ENCODE data around the gene ITGA6. TPM values are rescaled to one million over a fixed set of nuclear protein-coding genes. Genes with fewer than 3 reads are reported as not detected.

The ITGA6 gene
- total RNA-seq, 1 donor from 2014 or later: 293 TPM

GRCh38 chr2:172415865-172416183, 11.6 kb upstream of the ITGA6 start:
- no peak for DNase-seq (ENCODE audit: low read depth, low spot score)

GRCh38 chr2:172416447-172417058, 10.8 kb upstream of the ITGA6 start:
- no peak for DNase-seq (ENCODE audit: low read depth, low spot score)

DNA sequence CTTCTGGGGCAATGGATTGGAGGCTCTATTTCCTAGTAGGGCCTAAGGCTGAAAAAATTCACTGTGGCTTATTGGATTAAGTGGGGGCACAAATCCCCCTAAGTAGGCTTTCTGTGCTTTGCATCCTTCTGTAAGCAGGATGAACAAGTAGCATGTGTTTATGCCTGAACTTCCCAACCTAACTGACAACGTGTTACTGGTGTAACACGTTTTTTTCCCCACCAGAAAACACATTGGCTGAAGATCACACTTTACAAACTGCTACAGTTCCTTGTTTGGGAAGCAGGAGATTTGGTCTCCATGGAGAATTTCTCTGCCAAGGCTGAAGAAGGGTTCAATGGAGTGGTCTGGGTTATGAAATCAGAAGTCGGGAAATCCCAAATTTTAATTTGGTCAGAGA, 7.2 kb upstream of the ITGA6 start:
- DNase-seq (ENCODE audit: low read depth, low spot score): no peak

- DNase-seq (ENCODE audit: low read depth, low spot score): no peak
Observed at GRCh38 chr2:172423160-172423559, 4.2 kb upstream of the ITGA6 start.

GRCh38 chr2:172425336-172425735, 2.0 kb upstream of the ITGA6 start:
- no peak for DNase-seq (ENCODE audit: low read depth, low spot score)

DNA sequence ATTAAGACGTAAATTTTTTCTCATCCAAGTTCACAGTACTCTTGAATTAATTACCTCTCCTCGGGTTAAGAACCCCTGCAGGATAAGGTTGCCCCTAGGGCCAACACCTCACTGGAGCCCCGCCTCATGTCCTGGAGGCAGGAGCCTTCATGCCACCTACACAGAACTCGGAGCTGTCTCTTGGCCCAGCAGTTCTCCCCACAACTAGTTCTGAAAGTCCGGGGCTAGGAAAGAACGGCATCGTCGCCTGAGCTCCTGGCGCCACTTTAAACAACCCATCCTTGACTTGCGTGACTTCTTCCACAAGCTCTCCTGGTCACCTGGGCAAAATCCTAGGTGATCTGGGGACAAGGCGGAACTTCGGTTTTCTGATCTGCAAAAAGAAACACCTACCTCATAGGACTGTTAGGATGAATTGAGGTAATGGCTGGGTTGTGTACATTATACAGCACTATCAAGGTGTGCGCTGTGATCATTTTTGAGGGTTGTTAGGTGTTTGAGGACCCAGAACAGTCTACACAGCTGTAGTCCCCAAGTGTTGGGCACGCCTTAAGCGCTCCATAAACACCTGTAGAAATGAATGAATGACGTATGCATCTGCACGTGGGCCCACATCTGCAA, 641 bp upstream of the ITGA6 start:
- DNase-seq (ENCODE audit: low read depth, low spot score): no peak

DNA sequence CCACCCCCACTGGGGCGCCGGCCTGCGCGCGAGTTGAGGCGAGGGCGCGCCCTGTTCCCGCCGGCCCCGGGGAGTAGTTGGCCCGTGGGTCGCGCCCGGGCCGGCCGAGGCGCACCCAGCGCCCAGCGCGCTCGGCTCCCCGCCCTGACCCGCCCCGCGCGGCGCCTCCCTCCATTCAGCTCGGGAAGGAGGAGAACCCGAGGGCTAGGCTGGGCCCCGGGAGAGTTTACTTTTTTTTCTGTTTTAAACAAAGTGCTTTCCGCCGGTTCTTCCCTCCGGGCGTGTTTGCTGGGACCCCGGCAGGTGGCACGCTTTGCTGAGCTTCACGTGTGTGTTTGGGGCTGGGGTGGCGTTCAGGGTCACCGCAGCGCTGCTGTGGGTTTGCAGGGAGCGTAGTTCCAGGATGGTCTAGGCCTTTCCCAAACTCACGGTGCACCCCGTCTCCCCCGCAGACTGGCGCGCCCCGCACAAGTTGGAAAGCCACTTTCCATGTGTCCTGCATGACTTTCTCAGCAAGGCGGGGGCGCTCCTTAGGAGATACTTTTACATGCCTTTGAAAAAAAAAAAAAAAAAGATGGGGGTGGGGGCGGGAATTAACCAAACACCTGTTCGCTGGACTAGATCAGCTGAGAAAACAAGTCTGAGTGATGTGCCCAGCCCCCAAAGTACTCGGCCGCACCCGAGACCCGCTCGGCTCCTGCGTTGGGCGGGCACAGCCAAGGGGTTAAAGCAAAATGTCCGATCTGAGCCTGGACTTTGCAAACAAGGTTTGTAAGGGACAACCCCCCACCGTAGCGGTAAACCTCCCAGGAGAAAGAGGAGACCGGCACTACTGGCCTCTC, 825 bp downstream of the ITGA6 start:
- no peak for DNase-seq (ENCODE audit: low read depth, low spot score)

DNA sequence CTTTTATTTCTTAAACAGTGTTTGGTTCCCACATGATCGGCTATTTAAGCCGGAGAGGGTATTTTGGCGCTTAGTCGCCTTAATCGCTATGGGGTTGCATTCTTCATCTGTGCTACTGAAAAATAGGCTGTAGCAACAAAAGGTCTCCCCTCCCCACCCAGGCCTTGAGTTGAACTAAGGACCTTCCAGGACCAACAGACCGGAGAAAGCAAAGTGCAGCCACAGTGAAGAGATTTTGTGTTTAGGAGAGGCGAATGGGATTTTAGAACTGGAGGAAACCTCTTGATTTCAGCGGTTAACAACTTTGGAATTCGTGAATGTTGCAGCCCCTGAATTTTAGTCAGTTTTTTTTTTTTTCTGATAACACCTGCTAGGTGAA, 1.4 kb downstream of the ITGA6 start:
- no peak for DNase-seq (ENCODE audit: low read depth, low spot score)

GRCh38 chr2:172429301-172429968, 2.0 kb downstream of the ITGA6 start:
- DNase-seq (ENCODE audit: low read depth, low spot score): no peak

DNA sequence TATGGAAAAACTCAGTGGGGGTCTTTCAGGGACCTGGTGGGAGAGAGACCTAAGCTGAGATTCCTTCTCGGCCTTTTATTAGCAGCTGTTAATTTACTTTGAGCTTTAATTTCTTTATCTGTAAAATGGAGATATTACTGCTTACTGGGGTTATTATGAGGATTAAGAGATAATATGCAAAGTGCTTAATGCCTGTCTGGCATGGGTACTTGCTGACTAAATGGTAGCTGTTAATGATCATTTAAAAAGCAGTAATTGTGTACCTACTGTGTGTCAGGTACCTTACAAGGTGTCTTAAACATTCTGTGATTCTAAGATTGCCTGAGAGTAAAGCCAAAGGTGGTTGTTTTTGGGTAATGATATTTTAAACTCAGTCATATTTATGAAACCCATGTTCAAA, 2.6 kb downstream of the ITGA6 start:
- DNase-seq (ENCODE audit: low read depth, low spot score): no peak

- DNase-seq (ENCODE audit: low read depth, low spot score): no peak
Observed at GRCh38 chr2:172430678-172431077, 3.3 kb downstream of the ITGA6 start.

DNA sequence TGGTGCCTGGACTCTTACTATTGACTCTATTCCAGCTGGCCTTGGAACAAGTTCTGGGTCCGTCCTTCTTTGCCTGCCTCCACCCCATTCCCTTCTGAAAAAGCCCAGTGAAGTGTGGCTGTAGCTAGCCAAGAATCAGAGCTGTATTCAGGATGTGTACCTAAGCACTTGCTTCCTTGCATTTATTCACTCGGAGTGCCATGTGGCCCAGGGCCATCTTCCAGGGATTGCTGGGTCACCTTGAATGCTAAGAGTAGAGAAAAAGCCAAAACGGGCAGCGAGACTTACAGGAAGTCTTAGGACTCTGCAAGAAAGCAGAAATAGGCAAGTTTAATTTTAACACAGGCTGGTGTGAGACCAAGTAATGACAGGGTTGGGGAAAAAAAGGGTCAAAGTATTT, 4.1 kb downstream of the ITGA6 start:
- no peak for DNase-seq (ENCODE audit: low read depth, low spot score)

GRCh38 chr2:172431993-172432392, 4.6 kb downstream of the ITGA6 start:
- DNase-seq (ENCODE audit: low read depth, low spot score): no peak

DNA sequence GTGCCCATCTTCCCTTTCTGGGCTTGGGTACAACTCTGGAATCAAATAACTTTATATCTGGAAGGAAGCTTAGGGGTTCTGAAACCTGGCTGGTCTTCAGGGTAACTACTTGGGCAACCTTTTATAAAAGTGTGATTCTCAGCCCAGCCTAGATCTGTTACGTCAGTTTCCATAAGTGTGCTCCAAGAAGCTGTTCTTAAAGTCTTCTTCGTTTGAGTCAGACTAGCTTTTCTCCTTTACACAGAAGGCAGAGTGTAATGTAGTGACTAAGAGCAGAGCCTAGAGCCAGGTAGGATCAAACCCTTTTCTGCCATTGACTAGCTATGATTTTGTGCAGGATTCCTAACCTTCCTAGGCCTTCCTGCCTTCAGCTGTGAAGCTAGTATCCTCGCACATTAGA, 5.8 kb downstream of the ITGA6 start:
- no peak for DNase-seq (ENCODE audit: low read depth, low spot score)

DNA sequence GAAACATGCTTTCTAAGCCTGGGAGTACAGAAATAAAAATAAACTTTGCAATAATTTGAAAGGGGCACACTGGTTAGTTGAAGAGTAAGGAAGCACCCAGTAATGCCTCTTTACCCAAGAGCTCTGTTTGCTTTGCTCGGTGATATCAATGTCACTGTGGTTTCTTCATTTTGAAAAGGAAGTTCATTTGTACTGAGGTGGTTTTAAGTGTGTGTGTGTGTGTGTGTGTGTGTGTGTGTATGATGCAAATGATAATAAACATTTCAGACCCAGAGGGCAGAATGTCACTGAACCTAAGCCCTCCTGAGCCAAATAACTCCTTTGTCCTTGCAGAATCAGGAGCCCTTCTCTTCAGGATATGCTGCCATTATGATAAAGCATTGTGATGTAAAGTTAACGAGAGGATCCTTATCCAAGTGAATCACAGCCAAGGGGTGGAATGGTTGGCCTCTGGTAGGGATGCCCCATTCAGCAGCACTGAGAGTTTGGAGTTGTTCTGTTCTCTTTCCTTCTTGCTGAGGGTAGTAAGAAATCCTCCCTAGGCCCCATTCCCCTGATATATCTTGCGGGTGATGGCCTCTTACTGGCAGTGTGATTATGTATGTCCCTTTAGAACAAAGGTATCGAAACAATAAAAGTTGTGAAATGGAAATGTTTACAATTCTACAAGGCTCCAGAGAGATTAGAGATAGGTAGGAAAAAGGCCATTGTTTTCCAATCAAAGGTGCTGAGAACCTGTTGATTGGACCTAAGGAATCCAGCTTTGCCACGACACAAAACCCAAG, 7.6 kb downstream of the ITGA6 start:
- DNase-seq (ENCODE audit: low read depth, low spot score): no peak

DNA sequence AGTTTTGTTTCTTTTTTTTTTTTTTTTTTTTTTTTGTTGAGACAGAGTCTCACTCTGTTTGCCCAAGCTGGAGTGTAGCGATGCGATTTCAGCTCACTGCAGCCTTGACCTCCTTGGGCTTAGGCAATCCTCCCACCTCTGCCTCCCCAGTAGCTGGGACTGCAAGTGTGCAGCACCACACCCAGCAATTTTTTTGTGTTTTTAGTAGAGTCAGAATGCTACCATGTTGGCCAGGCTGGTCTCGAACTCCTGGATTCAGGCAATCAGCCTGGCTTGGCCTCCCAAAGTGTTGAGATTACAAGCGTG, 8.2 kb downstream of the ITGA6 start:
- DNase-seq (ENCODE audit: low read depth, low spot score): no peak

GRCh38 chr2:172436889-172437288, 9.5 kb downstream of the ITGA6 start:
- DNase-seq (ENCODE audit: low read depth, low spot score): no peak

- DNase-seq (ENCODE audit: low read depth, low spot score): no peak
Observed at GRCh38 chr2:172437419-172438341, 10.3 kb downstream of the ITGA6 start.

DNA sequence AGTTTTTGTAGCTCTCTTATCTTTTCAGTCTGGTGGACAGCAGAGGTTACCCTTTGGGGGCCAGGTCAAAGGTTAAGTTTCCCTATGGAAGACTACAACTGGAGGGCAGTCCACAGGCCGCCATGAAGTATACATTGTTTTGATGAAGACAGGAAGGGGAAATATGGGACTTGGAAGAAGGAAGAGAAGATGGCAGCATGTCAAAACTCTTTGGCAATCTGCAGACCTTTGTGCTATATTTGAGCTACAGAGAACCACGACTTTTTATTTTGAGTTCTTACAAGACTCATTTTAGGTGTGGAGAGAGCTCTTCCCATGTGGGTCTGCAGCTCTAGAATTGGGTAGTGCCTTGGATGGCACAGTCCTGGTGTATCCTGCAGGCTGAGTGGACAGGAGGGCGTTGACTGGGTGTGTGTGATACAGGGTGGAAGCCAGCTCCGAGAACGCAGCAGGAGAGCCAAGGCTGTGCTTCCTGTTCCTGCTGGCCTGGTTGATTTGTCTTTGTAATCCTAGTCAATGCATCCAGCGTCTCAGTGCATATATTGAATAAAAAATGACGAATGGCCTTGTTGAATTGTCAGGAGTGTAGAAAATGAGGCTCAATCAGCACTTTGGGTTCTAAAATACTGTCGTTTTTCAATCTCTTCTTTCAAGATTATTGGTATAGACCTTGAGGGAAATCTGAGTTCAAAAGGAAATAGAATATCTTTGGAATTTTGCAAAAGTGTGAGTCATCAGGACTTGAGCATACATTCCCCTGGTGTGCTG, 11.5 kb downstream of the ITGA6 start:
- no peak for DNase-seq (ENCODE audit: low read depth, low spot score)

DNA sequence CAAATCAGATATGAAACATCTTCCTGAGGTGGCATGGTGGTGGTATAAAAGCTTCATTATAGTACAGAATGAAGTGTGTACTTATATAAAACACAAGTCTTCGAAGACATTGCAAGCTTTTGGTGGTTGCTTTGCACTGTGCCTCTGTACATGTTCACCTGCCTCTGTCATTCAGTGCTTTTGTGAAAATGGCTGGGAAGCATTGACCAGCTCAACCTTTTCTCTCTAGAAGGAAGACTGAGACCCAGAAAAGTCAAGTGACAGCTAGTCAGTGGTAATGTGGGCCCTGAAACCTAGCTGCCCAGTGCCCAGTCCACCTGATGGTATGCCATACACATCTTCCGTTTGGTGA, 12.1 kb downstream of the ITGA6 start:
- DNase-seq (ENCODE audit: low read depth, low spot score): no peak
